ENCODE data around the gene ZGRF1.
A peak's percentile ranks its signal among the peaks of the same experiment; 100 is the strongest.
"Not testable (repeated sequence)": the region's sequence is repeated elsewhere in the genome, so short reads cannot be mapped to it uniquely, and the experiment has no call there.

Gene ZGRF1

GRCh38 chr4:112552668-112553067 is 84.0 kb downstream of the ZGRF1 start:
- Mint-ChIP-seq H3K27ac (no peak overlapping the region), H3K9me3 (no peaks in the 10 kb centered on the region), H3K4me3 (no peak overlapping the region), H3K27me3 (ENCODE audit: low read depth) (no peaks in the 10 kb centered on the region), H3K4me1 (ENCODE audit: low read depth) (no peaks in the 10 kb centered on the region), H3K36me3 (ENCODE audit: low read depth) (peaks cover 15% of the 10 kb centered on the region)
- no peak for DNase-seq (ENCODE audit: low spot score)

DNA sequence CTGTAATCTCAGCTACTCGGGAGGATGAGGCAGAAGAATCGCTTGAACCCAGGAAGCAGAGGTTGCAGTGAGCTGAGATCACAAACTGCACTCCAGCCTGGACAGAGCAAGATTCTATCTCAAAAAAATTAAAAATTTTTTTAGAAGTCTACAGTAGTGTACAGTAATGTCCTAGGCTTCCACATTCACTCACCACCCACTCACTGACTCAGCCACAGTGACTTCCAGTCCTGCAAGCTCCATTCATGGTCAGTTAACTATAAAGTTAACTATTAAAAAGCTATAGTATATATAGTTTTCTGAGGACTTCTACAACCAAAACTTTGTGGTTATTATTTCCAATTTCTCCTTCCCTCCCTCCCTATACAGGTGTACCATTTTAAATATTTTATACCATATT is 86.0 kb downstream of the ZGRF1 start:
- peaks cover 19% of the 10 kb centered on the region for H3K36me3 Mint-ChIP-seq (ENCODE audit: low read depth)
- DNase-seq (ENCODE audit: low spot score): no peak
- H3K9me3 Mint-ChIP-seq: no peaks in the 10 kb centered on the region
- H3K27ac Mint-ChIP-seq: no peak overlapping the region
- no peaks in the 10 kb centered on the region for H3K4me1 Mint-ChIP-seq (ENCODE audit: low read depth)
- no peak overlapping the region for H3K4me3 Mint-ChIP-seq
- no peaks in the 10 kb centered on the region for H3K27me3 Mint-ChIP-seq (ENCODE audit: low read depth)

DNA sequence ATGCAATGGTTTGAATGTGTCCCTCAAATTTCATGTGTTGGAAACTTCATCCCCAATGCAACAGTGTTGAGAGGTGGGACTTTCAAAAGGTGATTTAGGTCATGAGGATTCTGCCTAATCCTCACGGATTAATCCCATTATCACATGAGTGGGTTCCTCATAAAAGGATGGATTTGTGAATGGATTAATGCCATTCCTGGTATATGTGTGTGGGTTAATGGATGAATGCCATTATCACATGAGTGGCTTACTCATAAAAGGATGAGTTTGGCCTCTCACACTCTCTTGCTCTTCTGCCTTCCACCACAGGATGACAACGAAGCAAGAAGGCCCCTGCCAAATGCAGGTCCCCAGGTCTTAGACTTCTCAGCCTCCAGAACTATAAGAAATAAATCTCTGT is 90.2 kb downstream of the ZGRF1 start:
- Mint-ChIP-seq H3K36me3 (ENCODE audit: low read depth) (peaks cover 10% of the 10 kb centered on the region), H3K9me3 (no peaks in the 10 kb centered on the region)

GRCh38 chr4:112545346-112545745 is 91.4 kb downstream of the ZGRF1 start:
- Mint-ChIP-seq H3K36me3 (ENCODE audit: low read depth) (peaks cover 10% of the 10 kb centered on the region), H3K4me3 (no peak overlapping the region), H3K27ac (no peak overlapping the region), H3K9me3 (no peaks in the 10 kb centered on the region), H3K27me3 (ENCODE audit: low read depth) (no peaks in the 10 kb centered on the region), H3K4me1 (ENCODE audit: low read depth) (no peaks in the 10 kb centered on the region)
- no peak for DNase-seq (ENCODE audit: low spot score)

More for the DNA sequence above, 90.2 kb downstream of the ZGRF1 start:
- H3K4me3 Mint-ChIP-seq: no peak overlapping the region
- H3K4me1 Mint-ChIP-seq (ENCODE audit: low read depth): no peaks in the 10 kb centered on the region
- DNase-seq (ENCODE audit: low spot score): no peak
- H3K27me3 Mint-ChIP-seq (ENCODE audit: low read depth): no peaks in the 10 kb centered on the region
- H3K27ac Mint-ChIP-seq: no peak overlapping the region

DNA sequence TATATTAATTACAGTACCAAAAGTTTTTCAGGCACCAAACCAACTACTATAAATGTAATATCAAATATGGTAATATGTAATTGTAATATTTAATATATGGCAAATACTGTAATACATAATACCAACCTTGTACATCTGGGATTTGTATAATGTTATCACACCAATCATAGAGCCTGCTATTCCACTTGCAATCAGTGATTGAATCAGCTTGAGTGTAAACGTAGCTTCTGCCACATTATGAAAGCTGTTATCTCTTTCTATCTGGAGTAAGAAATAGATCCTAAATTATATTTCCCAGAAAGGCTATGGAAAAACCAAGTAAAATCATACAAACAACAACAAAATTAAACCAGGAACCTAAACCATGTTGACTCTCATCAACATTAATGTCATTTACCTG is 96.0 kb downstream of the ZGRF1 start:
- H3K27ac Mint-ChIP-seq: no peak overlapping the region
- peaks cover 6% of the 10 kb centered on the region for H3K36me3 Mint-ChIP-seq (ENCODE audit: low read depth)
- H3K9me3 Mint-ChIP-seq: no peaks in the 10 kb centered on the region
- H3K4me3 Mint-ChIP-seq: no peak overlapping the region
- no peak for DNase-seq (ENCODE audit: low spot score)
- no peaks in the 10 kb centered on the region for H3K4me1 Mint-ChIP-seq (ENCODE audit: low read depth)
- no peaks in the 10 kb centered on the region for H3K27me3 Mint-ChIP-seq (ENCODE audit: low read depth)

DNA sequence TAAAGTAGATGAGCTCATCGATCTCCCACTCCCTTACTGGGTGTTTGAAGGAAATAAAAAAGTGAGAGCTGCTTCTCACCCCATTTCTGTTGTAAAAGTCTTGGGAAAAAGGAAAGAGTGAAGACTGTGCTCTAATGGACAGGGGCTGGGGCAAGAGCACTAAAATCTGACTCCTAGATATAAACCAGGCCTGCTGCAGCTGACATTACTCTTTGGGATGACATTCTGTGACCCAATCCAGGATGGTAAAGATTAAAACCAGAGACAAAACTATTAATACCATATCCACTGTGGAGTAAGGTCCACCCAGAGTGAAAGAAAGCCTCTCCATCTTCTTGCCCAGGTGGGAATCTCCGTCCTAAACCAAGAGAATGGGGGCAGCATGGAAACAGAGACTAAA is 100.6 kb downstream of the ZGRF1 start:
- no peak overlapping the region for H3K4me3 Mint-ChIP-seq
- no peaks in the 10 kb centered on the region for H3K36me3 Mint-ChIP-seq (ENCODE audit: low read depth)
- peaks cover 9% of the 10 kb centered on the region for H3K27me3 Mint-ChIP-seq (ENCODE audit: low read depth)
- H3K4me1 Mint-ChIP-seq (ENCODE audit: low read depth): no peaks in the 10 kb centered on the region
- H3K27ac Mint-ChIP-seq: no peak overlapping the region
- no peaks in the 10 kb centered on the region for H3K9me3 Mint-ChIP-seq
- DNase-seq (ENCODE audit: low spot score): no peak

DNA sequence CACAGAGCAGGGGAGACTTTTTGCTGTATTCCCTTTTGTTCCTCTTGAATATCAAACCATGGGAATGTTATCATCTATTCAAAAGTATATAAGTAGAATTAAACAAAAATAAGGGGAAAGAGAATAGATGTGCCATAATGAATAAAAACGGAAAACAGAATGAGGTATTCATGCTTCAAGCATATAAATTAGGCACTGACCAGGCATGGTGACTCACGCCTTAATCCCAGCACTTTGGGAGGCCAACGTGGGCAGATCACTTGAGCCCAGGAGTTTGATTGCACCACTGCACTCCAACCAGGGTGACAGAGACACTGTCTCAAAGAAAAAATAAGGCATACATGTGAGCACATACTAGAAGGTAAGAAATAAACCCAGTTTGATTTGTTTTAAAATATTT is 104.4 kb downstream of the ZGRF1 start:
- no peak for DNase-seq (ENCODE audit: low spot score)
- H3K27ac Mint-ChIP-seq: no peak overlapping the region

GRCh38 chr4:112531146-112531545 is 105.6 kb downstream of the ZGRF1 start:
- Mint-ChIP-seq H3K4me1 (ENCODE audit: low read depth) (no peaks in the 10 kb centered on the region), H3K4me3 (no peak overlapping the region), H3K27ac (no peak overlapping the region), H3K27me3 (ENCODE audit: low read depth) (peaks cover 38% of the 10 kb centered on the region), H3K9me3 (no peaks in the 10 kb centered on the region), H3K36me3 (ENCODE audit: low read depth) (no peaks in the 10 kb centered on the region)
- DNase-seq (ENCODE audit: low spot score): no peak

More for the DNA sequence above, 104.4 kb downstream of the ZGRF1 start:
- Mint-ChIP-seq H3K9me3 (no peaks in the 10 kb centered on the region), H3K27me3 (ENCODE audit: low read depth) (peaks cover 30% of the 10 kb centered on the region), H3K36me3 (ENCODE audit: low read depth) (no peaks in the 10 kb centered on the region), H3K4me3 (no peak overlapping the region), H3K4me1 (ENCODE audit: low read depth) (no peaks in the 10 kb centered on the region)

DNA sequence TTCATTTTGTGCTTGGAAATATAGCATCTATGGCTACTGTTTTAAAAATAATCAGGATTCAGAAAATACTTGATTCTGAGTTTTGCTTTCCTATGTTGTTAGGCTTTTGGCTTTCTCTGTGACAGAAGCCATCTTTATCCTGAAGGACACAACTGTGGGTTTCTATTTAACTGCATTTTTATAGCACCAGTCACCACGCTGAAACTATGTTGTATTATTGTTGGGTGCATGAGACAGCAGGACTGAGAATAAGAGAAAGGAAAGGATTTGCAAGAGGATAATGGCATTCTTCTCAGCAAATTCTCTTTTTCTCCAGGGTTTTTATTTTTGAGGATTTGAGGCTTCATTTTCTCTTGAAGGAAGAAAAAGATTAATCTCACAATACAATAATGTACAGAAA is 110.6 kb downstream of the ZGRF1 start:
- no peak overlapping the region for H3K27ac Mint-ChIP-seq
- no peaks in the 10 kb centered on the region for H3K9me3 Mint-ChIP-seq
- H3K27me3 Mint-ChIP-seq (ENCODE audit: low read depth): peaks cover 74% of the 10 kb centered on the region
- H3K36me3 Mint-ChIP-seq (ENCODE audit: low read depth): no peaks in the 10 kb centered on the region
- no peak overlapping the region for H3K4me3 Mint-ChIP-seq
- DNase-seq (ENCODE audit: low spot score): no peak
- peaks cover 15% of the 10 kb centered on the region for H3K4me1 Mint-ChIP-seq (ENCODE audit: low read depth)

DNA sequence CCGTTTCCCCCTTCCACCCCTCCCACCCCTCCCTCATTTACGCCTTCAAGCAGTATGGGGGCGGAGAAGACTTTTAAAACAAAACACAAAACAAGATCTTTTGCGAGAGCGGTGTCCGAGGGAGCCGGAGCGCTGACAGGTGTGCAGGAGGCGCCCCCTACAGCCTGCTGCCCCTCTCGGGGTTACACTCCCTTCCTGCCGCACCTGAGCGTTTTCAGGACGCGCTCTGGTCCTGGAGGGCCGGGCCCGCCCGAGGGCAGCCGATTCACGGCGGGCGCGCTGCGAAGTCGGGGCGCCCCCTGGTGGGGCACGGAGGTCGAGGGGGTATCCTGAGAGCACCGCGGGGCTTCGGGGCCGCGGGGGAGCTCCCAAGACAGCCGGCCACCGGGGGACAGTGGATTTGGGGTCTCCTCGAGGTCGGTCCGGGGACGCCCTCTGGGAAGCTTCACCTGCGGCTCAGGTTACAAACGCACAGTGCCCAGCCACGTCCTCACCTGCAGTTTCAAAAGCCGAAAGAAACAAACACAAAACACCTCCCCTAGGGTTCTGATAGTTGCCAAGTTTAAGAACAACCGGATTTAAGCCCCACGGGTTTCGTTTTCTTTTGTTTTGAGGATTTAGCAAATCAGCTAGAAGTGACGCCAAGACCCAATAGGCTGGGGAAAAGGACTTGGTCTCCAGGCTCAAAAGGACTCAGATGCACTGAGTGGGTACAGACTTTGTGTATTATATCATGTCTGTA is 112.8 kb downstream of the ZGRF1 start:
- H3K4me3 Mint-ChIP-seq: peak overlapping the region; percentile 77
- peaks cover 83% of the 10 kb centered on the region for H3K27me3 Mint-ChIP-seq (ENCODE audit: low read depth)
- no peaks in the 10 kb centered on the region for H3K9me3 Mint-ChIP-seq
- no peaks in the 10 kb centered on the region for H3K36me3 Mint-ChIP-seq (ENCODE audit: low read depth)
- H3K27ac Mint-ChIP-seq: no peak overlapping the region
- peaks cover 30% of the 10 kb centered on the region for H3K4me1 Mint-ChIP-seq (ENCODE audit: low read depth)
- DNase-seq (ENCODE audit: low spot score): peak; percentile 66

DNA sequence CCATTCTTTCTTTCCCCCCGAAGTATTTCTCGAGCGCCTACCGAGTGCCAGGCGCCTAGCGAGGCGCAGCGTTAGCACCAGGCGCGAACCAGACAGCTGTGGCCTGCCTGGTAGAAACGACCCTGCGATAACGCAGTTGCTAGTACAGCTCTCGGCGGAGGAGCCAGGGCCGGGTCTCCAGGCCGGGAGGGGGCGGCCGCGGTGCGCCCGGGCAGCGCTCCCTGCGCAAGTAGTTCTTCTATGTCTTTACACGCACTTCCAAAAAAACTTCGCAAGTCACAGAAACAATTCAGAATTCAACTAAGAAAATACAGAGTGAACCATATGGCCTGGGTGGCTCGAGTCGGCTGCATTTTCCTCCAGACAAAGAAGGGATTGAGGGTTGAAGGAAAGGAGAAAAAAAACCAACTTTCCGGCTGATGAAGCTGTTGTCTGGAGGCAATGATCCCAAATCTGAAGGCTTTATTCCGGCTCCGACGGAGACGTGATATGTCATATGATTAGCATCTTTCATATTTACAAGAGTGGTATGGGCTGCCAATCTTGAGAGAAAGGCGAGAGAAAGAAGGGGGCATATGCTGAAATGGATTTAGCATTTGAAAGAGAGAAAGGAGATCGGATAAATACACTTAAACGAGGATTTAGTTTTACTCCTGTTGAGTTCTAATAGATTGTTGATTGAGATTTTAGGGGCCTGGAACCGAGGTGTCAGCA is 113.5 kb downstream of the ZGRF1 start:
- peak; percentile 49 for DNase-seq (ENCODE audit: low spot score)
- H3K4me1 Mint-ChIP-seq (ENCODE audit: low read depth): peaks cover 34% of the 10 kb centered on the region
- H3K9me3 Mint-ChIP-seq: no peaks in the 10 kb centered on the region
- H3K4me3 Mint-ChIP-seq: peak overlapping the region; percentile 77
- no peaks in the 10 kb centered on the region for H3K36me3 Mint-ChIP-seq (ENCODE audit: low read depth)
- peaks cover 87% of the 10 kb centered on the region for H3K27me3 Mint-ChIP-seq (ENCODE audit: low read depth)
- no peak overlapping the region for H3K27ac Mint-ChIP-seq

DNA sequence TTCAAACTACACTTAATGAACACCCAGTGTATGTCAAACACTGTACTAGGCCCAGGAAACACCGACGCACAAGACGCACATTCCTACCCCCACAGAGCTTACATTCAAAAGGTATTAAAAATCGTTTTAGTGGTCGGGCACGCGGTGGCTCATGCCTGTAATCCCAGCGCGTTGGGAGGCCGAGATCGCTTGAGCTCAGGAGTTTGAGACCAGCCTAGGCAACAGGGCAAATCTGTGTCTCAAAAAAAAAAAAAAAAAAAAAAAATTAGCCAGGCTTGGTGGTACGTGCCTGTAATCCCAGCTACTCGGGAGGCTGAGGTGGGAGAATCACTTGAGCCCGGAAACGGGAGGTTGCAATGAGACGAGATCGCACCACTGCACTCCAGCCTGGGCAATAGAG is 114.3 kb downstream of the ZGRF1 start:
- not testable (repeated sequence) for H3K9me3 Mint-ChIP-seq; DNase-seq (ENCODE audit: low spot score); H3K27ac Mint-ChIP-seq; H3K36me3 Mint-ChIP-seq (ENCODE audit: low read depth)
- peak overlapping the region; percentile 77 for H3K4me3 Mint-ChIP-seq
- H3K4me1 Mint-ChIP-seq (ENCODE audit: low read depth): peaks cover 41% of the 10 kb centered on the region
- peaks cover 91% of the 10 kb centered on the region for H3K27me3 Mint-ChIP-seq (ENCODE audit: low read depth)

GRCh38 chr4:112521123-112522023 is 115.3 kb downstream of the ZGRF1 start:
- H3K36me3 Mint-ChIP-seq (ENCODE audit: low read depth): no peaks in the 10 kb centered on the region
- no peaks in the 10 kb centered on the region for H3K9me3 Mint-ChIP-seq
- H3K27me3 Mint-ChIP-seq (ENCODE audit: low read depth): peaks cover 92% of the 10 kb centered on the region
- H3K4me1 Mint-ChIP-seq (ENCODE audit: low read depth): peaks cover 49% of the 10 kb centered on the region
- DNase-seq (ENCODE audit: low spot score): no peak
- H3K27ac Mint-ChIP-seq: no peak overlapping the region
- peak overlapping the region; percentile 67 for H3K4me3 Mint-ChIP-seq

- DNase-seq (ENCODE audit: low spot score): no peak
- H3K9me3 Mint-ChIP-seq: no peaks in the 10 kb centered on the region
- H3K36me3 Mint-ChIP-seq (ENCODE audit: low read depth): no peaks in the 10 kb centered on the region
- peaks cover 92% of the 10 kb centered on the region for H3K27me3 Mint-ChIP-seq (ENCODE audit: low read depth)
- H3K4me1 Mint-ChIP-seq (ENCODE audit: low read depth): peaks cover 49% of the 10 kb centered on the region
- H3K27ac Mint-ChIP-seq: no peak overlapping the region
- peak overlapping the region; percentile 67 for H3K4me3 Mint-ChIP-seq
Measured at GRCh38 chr4:112520598-112521122, 116.0 kb downstream of the ZGRF1 start.
